K562 (cell line): ENCODE measurements around the gene CFAP410. TPM values are rescaled to one million over a fixed set of nuclear protein-coding genes. Genes with fewer than 3 reads are reported as not detected.

Experiments used
- ATAC-seq: fragments of 200-7000 bp; cut with Tn5 transposase; 3 replicates; pipeline ENCODE4 v1.9.1; 2020; ENCODE audit warnings: moderate library complexity
- BruUV-seq: library from RNA; stranded (reverse); fragments of 400-500 nt; replicated peaks from 2 replicates; lab custom pipeline; 2021; lab: Mats Ljungman, UMichigan
- CTCF ChIA-PET: fragments of 300-600 bp; formaldehyde crosslinking; extraction: SDS; loops from one replicate; lab custom pipeline; 2021; ENCODE audit warnings: low intra/inter-chr PET ratio; lab: Yijun Ruan, JAX
- POLR2A ChIA-PET: fragments of 300-600, 350-650 bp; sonication (Branson Sonifier 250); formaldehyde crosslinking; extraction: SDS; loops from one replicate; lab custom pipeline; 2021; ENCODE audit warnings: antibody characterized with exemption, inconsistent platforms; lab: Yijun Ruan, JAX
- DNase-seq, 4 experiments: peaks; one replicate each; pipeline versions ENCODE4 v3.0.0 to v3.0.0-alpha.2; 2011 to 2018; ENCODE audit warnings: low spot score in 3 of 4, mixed read lengths in 3 of 4; ENCODE audit errors: extremely low read depth in 1 of 4
- FAIRE-seq: peaks from 2 replicates; lab custom pipeline; 2011; peaks lifted over from hg19 to GRCh38; lab: Jason Lieb, UNC
- H2AFZ ChIP-seq: 2 replicates; pipeline ENCODE4 v1.6.0; 2011; ENCODE audit warnings: low read depth, low read length, control low read depth, inconsistent platforms
- H3K27ac ChIP-seq: fragments of 200-600 bp; 3 replicates; pipeline ENCODE4 v1.8.0; 2011; ENCODE audit warnings: low read depth, mild to moderate bottlenecking, control low read depth, inconsistent platforms, low read length, moderate library complexity, mixed read lengths; ENCODE audit errors: extremely low read depth
- H3K27me3 ChIP-seq, 2 experiments: fragments of 300-600 bp in 1 of 2; 2 replicates in 1 of 2; 3 replicates in 1 of 2; pipeline versions ENCODE4 v1.6.0 to v1.8.0; 2011; ENCODE audit warnings: inconsistent platforms in 2 of 2, low read length in 2 of 2, mild to moderate bottlenecking in 1 of 2, mixed read lengths in 1 of 2, moderate library complexity in 1 of 2; ENCODE audit not compliant: control insufficient read depth in 2 of 2, insufficient read depth in 2 of 2
- H3K36me3 ChIP-seq: fragments of 300-600 bp; 3 replicates; pipeline ENCODE4 v1.8.0; 2011; ENCODE audit warnings: mild to moderate bottlenecking, low read length, inconsistent platforms; ENCODE audit not compliant: control insufficient read depth, insufficient read depth
- H3K4me1 ChIP-seq, 2 experiments: fragments of 200-600 bp in 1 of 2; replicated peaks in 1 of 2; 2 replicates in 1 of 2; 3 replicates in 1 of 2; pipeline versions ENCODE4 v1.5.1 to v1.8.0; 2011; ENCODE audit warnings: inconsistent platforms in 2 of 2, low read length in 2 of 2, mild to moderate bottlenecking in 1 of 2, mixed read lengths in 1 of 2, moderate library complexity in 1 of 2; ENCODE audit not compliant: control insufficient read depth in 2 of 2, insufficient read depth in 2 of 2
- H3K4me2 ChIP-seq: 2 replicates; pipeline ENCODE4 v1.6.1; 2011; ENCODE audit warnings: low read length, control low read depth, inconsistent platforms, mixed read lengths; ENCODE audit not compliant: insufficient read depth
- H3K4me3 ChIP-seq: fragments of 200-600 bp; sonication (generic), shearing (Covaris generic); 2 replicates; pipeline ENCODE4 v1.5.1; 2016; ENCODE audit warnings: control low read depth, inconsistent platforms
- H3K79me2 ChIP-seq: fragments of 200-600 bp; 3 replicates; pipeline ENCODE4 v1.8.0; 2011; ENCODE audit warnings: low read length, inconsistent platforms; ENCODE audit not compliant: control insufficient read depth, insufficient read depth
- H3K9ac ChIP-seq, 2 experiments: 2 replicates each; pipeline versions ENCODE4 v1.6.0 to v1.6.1; 2011; ENCODE audit warnings: low read depth in 2 of 2, low read length in 2 of 2, control low read depth in 1 of 2, inconsistent platforms in 1 of 2, mild to moderate bottlenecking in 1 of 2, mixed read lengths in 1 of 2; ENCODE audit not compliant: insufficient read depth in 1 of 2
- H3K9me1 ChIP-seq: one replicate; pipeline ENCODE4 v1.6.0; 2011; ENCODE audit warnings: inconsistent platforms, mild to moderate bottlenecking, low read length, moderate library complexity; ENCODE audit not compliant: control insufficient read depth, insufficient read depth
- H3K9me3 ChIP-seq: replicated peaks from 2 replicates; pipeline ENCODE4 v1.5.1; 2011; ENCODE audit warnings: low read depth, low read length, inconsistent platforms; ENCODE audit not compliant: control insufficient read depth, insufficient read depth
- H4K20me1 ChIP-seq: replicated peaks from 2 replicates; pipeline ENCODE4 v1.6.1; 2011; ENCODE audit warnings: low read length, inconsistent platforms, mixed read lengths; ENCODE audit not compliant: control insufficient read depth, insufficient read depth
- BRD9 ChIP-seq: fragments of 450-650 bp; IDR thresholded peaks from 2 replicates; pipeline ENCODE4 v1.6.1; 2018; ENCODE audit warnings: low read depth; ENCODE audit not compliant: partially characterized antibody
- EHMT2 ChIP-seq: fragments of 450-650 bp; IDR thresholded peaks from 2 replicates; pipeline ENCODE4 v1.6.1; 2018; ENCODE audit warnings: antibody characterized with exemption
- HIVEP1 ChIP-seq: fragments of 250-450 bp; sonication (Bioruptor Pico); IDR thresholded peaks from 2 replicates; pipeline ENCODE4 v1.4.0; 2020; ENCODE audit warnings: mild to moderate bottlenecking
- ILK ChIP-seq: fragments of 450-650 bp; IDR thresholded peaks from 2 replicates; pipeline ENCODE4 v1.6.1; 2016; ENCODE audit warnings: missing genetic modification characterization, low read depth, mild to moderate bottlenecking, missing compliant biosample characterization, moderate library complexity, borderline replicate concordance
- MBD2 ChIP-seq: sonication (generic); IDR thresholded peaks from 2 replicates; pipeline ENCODE4 v1.6.1; 2016; ENCODE audit warnings: low read depth, borderline replicate concordance
- NCOA6 ChIP-seq: fragments of 450-650 bp; IDR thresholded peaks from 2 replicates; pipeline ENCODE4 v1.6.1; 2017; ENCODE audit warnings: mild to moderate bottlenecking
- SRSF3 ChIP-seq: fragments of 200-400 bp; formaldehyde crosslinking; IDR thresholded peaks from 2 replicates; pipeline ENCODE4 v1.6.1; 2016; ENCODE audit warnings: mild to moderate bottlenecking, low read length, moderate library complexity; ENCODE audit not compliant: insufficient read depth
- THAP7 ChIP-seq: fragments of 250-450 bp; sonication (Bioruptor Pico); IDR thresholded peaks from 2 replicates; pipeline ENCODE4 v1.5.0; 2021
- ZNF23 ChIP-seq: fragments of 250-450 bp; sonication (Bioruptor Pico); IDR thresholded peaks from 2 replicates; pipeline ENCODE4 v1.4.0; 2020; ENCODE audit warnings: mild to moderate bottlenecking
- ZNF592 ChIP-seq: fragments of 450-650 bp; IDR thresholded peaks from 2 replicates; pipeline ENCODE4 v1.6.1; 2017; ENCODE audit warnings: antibody characterized with exemption, mild to moderate bottlenecking
- ZNF740 ChIP-seq, 3 experiments: fragments of 200-800 bp in 1 of 3; sonication (Bioruptor generic) in 1 of 3; sonication (generic) in 1 of 3; formaldehyde crosslinking in 1 of 3; IDR thresholded peaks; 2 replicates each; pipeline versions ENCODE4 v1.6.1 to v1.8.0; 2016 to 2022; ENCODE audit warnings: mild to moderate bottlenecking in 2 of 3, missing compliant biosample characterization in 2 of 3, missing genetic modification characterization in 2 of 3, missing genetic modification reagents in 1 of 3
- WGBS: fragments of 100-300 bp; shearing (Covaris generic); methylation state at CpG from one replicate; pipeline ENCODE4 v1.1.6; 2016; ENCODE audit warnings: low coverage, mixed read lengths; ENCODE audit not compliant: insufficient coverage; ENCODE audit errors: missing lambda C conversion rate; 5-methylcytosine and 5-hydroxymethylcytosine counted together
- in situ Hi-C: fragments of 300-500 bp; cut with MboI; formaldehyde crosslinking; loops from 4 replicates; pipeline ENCODE4 v1.15.0; 2018; ENCODE audit warnings: inconsistent platforms, mixed read lengths
- intact Hi-C: fragments of 100-400 bp; cut with micrococcal nuclease; formaldehyde crosslinking; loops from 2 replicates; pipeline ENCODE4 v1.14.2; 2022
- polyA plus RNA-seq, 8 experiments: library from polyadenylated mRNA; depleted of rRNA in 4 of 8; stranded (reverse) in 5 of 8; unstranded in 3 of 8; fragments of >200 nt; fragmentation: Nextera tagmentation in 2 of 8; fragmentation: Illumina TruSeq in 1 of 8; extraction: Ambion mirVana in 2 of 8; extraction: Trizol in 1 of 8; gene quantifications; 2 replicates each; pipeline versions ENCODE4 v1.2.1 to v1.2.3, GENCODE V29; 2011 to 2014; ENCODE audit warnings: inconsistent platforms in 1 of 8, missing spikeins in 1 of 8
- total RNA-seq, 7 experiments: library from RNA; depleted of rRNA in 6 of 7; stranded (reverse); fragments of >200 nt in 6 of 7; fragmentation: Illumina TruSeq in 2 of 7; extraction: Trizol in 2 of 7; gene quantifications; 2 replicates each; pipeline versions ENCODE4 v1.2.1 to v1.2.3, GENCODE V29; 2011 to 2021; ENCODE audit warnings: low replicate concordance in 1 of 7

The CFAP410 gene
- total and polyA plus RNA-seq, 9 of the 15 experiments (the other 6 are each of a cell fraction or from before 2014, with no cell fraction given), result 0.07 to 17.3 (median 2.3) TPM

GRCh38 chr21:44327603-44327974 lies 11.6 kb downstream of the CFAP410 start:
- no peak for DNase-seq
- Histone ChIP-seq H3K9ac (peak overlapping the region in 1 of 2 experiments; percentile 52; a peak in 2 of 4 replicates), H3K4me2 (no peak overlapping the region), H3K4me1 (peaks cover 0 to 52% of the 10 kb centered on the region in 2 experiments; a peak in 2 of 5 replicates), H2AFZ (no peak overlapping the region), H3K27me3 (no peaks in the 10 kb centered on the region)
- POLR2A ChIA-PET, result no interaction called here
- 84% methylated on average over 11 of the region's 11 CpGs for WGBS
- intact Hi-C loops, result no loop called here
- TF ChIP-seq ZNF592 (no peak), ILK (tag) (no peak), EHMT2 (no peak), NCOA6 (no peak), SRSF3 (no peak), THAP7 (CRISPR knock-in tag) (no peak), BRD9 (no peak), ZNF740 (CRISPR knock-in tag; IDR thresholded peaks at IDR 0.05) (no peak), ZNF740 (tag; IDR thresholded peaks at IDR 0.05) (no peak), HIVEP1 (CRISPR knock-in tag) (no peak), MBD2 (no peak), ZNF23 (CRISPR knock-in tag) (no peak)
- TF ChIP-seq, all 486 proteins: peak for 0
- no peak for FAIRE-seq
- Histone ChIP-seq H3K9me1 (peaks cover 4% of the 10 kb centered on the region), H3K27ac (no peak overlapping the region), H3K9me3 (no peaks in the 10 kb centered on the region), H3K79me2 (no peaks in the 10 kb centered on the region), H4K20me1 (peaks cover 15% of the 10 kb centered on the region), H3K4me3 (no peak overlapping the region), H3K36me3 (peaks cover 43% of the 10 kb centered on the region; the same call in 1 of the 3 replicates)
- CTCF ChIA-PET, result no interaction called here
- no TSS peak for BruUV-seq
- in situ Hi-C loops, result no loop called here
- ATAC-seq, result no peak; the same call in 1 of the 3 replicates
